ENCODE measurements around the gene TRMT2A. TPM values are rescaled to one million over a fixed set of nuclear protein-coding genes. Genes with fewer than 3 reads are reported as not detected.

The TRMT2A gene
- total RNA-seq, 1 donor, result 45.3 TPM

DNA sequence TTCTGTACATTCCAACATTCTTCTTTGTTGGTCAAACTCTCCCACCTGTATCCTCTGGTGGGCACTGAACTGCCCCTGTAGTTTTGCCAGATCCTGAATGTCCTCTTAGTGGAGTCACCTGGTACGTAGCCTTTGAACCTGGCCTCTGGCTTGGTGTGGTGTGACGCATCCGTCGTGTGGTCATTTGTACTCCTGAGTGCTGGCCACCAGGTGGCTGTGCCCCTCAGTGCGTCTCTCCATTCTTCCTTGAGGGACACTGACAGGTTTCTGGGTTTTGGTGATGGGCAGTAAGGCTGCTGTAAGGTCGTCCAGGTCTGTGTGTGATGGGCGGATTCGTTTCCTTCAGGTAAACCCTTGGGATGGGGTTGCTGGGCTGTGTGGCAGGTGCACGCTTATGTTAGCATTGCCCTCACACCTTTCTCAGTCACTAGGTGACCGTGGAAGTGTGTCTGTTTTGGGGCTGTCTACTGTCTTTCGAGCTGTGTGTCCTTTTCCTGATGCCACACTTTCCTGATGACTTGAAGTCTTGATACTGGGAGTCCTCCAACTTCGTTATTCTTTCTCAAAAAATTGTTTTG lies 14.7 kb downstream of the TRMT2A start:
- no peak for TF ChIP-seq CTCF (IDR thresholded peaks at IDR 0.05; ENCODE audit: insufficient read depth, low read depth, low read length)
- no peak for DNase-seq (ENCODE audit: low read depth)
- no peak overlapping the region for H3K4me3 ChIP-seq (ENCODE audit: low read depth, low read length)

DNA sequence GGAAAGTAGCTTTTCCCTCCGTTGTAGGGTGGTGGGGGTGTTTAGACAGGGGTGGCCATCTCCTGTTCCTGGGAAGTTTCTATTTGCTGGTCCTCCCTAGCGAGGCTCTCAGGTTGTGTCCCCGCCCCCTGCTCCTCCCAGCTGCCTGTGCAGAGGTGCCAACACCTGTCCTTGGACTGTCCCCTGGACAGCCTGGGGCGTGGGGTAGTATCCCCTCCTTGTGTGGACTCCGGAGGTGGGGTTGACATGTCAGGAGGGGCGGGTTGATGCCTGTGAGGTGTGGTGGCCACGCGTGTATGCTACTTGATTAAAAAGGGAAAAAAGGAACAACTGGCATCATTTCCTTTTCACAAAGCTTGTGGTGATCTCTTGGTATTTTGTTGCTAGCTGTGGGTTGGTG lies 15.4 kb downstream of the TRMT2A start:
- no peak overlapping the region for H3K4me3 ChIP-seq (ENCODE audit: low read depth, low read length)
- DNase-seq (ENCODE audit: low read depth), result no peak
- TF ChIP-seq CTCF (IDR thresholded peaks at IDR 0.05; ENCODE audit: insufficient read depth, low read depth, low read length), result no peak

DNA sequence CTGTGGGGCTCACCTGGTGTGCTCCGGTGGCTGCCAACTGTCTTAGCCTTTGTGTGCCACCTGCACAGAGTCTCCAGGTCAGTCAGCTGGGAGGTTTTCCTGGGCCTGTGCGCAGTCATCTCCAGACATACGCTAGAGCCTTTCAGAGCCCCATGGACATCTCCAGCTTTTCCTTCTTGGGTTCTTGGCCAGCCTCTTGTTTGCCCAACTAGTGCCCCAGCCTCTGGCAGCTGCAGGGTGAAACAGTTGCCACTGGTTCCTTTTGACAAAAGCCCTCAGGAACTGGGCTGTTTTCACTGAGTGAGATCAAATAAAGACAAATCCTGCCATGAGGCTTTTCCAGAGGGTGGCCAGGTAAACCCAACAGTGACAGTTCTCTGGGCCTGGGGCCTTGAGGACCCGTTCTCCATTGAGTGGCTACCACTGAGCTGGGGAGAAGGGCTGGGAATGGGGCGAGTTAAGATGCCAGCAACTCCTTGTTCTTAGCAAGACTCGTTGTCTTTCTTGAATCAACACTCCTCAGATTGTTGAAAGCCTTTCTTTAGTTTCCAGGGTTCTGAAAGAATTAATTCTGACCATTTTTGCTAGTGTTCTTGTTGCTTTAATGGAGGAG lies 17.8 kb downstream of the TRMT2A start:
- TF ChIP-seq CTCF (IDR thresholded peaks at IDR 0.05; ENCODE audit: insufficient read depth, low read depth, low read length), result no peak
- DNase-seq (ENCODE audit: low read depth), result no peak
- no peak overlapping the region for H3K4me3 ChIP-seq (ENCODE audit: low read depth, low read length)

GRCh38 chr22:20096574-20097420 lies 20.2 kb downstream of the TRMT2A start:
- TF ChIP-seq CTCF (IDR thresholded peaks at IDR 0.05; ENCODE audit: insufficient read depth, low read depth, low read length), result no peak
- DNase-seq (ENCODE audit: low read depth), result no peak
- no peak overlapping the region for H3K4me3 ChIP-seq (ENCODE audit: low read depth, low read length)

DNA sequence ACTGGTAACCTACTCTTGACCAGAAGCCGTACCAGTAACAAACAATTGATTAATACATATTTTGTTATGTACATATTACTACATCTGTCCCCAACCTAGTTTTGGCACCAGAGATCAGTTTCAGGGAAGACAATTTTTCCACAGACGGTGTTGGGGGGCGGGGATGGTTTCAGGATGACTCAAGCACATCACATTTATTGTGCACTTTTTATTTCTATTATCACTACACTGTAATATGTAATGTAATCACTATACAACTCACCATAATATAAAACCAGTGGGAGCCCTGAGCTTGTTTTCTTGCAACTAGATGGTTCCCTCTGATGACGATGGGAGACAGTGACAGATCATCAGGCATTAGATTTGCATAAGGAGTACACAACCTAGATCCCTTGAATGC lies 21.5 kb downstream of the TRMT2A start:
- no peak for DNase-seq (ENCODE audit: low read depth)
- no peak for TF ChIP-seq CTCF (IDR thresholded peaks at IDR 0.05; ENCODE audit: insufficient read depth, low read depth, low read length)
- H3K4me3 ChIP-seq (ENCODE audit: low read depth, low read length), result no peak overlapping the region

DNA sequence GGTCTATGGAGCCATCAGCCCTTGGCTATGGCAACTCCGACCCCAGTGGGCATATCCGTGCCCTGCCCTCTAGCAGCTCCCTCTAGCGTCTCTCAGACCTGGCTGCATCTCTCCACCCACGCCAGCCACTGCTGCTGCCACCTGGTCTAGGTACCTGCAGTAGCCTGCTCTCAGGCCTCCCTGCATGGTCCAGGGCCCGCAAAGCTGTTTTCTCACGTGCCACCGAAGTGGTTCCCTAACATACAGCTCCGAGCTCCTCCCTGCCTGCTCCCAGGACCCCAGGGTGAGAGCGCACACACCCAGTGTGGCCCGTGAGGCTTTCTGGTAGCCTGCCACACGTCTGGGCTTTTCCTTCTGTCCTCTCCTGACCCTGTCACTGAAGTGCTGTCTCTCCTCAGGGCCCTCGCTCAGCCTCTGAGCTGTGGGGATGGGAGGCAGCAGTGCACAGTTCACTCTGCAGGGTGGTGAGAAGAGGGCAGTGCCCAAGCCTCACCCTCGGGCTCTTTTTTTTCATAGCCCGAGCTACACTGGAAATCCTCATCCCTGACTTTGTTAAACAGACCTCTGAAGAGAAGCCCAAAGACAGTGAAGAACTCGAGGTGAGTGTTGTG lies 22.7 kb downstream of the TRMT2A start:
- DNase-seq (ENCODE audit: low read depth), result no peak
- TF ChIP-seq CTCF (IDR thresholded peaks at IDR 0.05; ENCODE audit: insufficient read depth, low read depth, low read length), result no peak
- H3K4me3 ChIP-seq (ENCODE audit: low read depth, low read length), result no peak overlapping the region
